Osteocyte (in vitro differentiated cells): ENCODE results near the gene ACTN1. TPM values are rescaled to one million over a fixed set of nuclear protein-coding genes. Genes with fewer than 3 reads are reported as not detected.

Experiments used
- DNase-seq: peaks from one replicate; pipeline ENCODE4 v3.0.0; 2021; ENCODE audit warnings: mixed read lengths; ENCODE audit not compliant: unreplicated experiment; ENCODE audit errors: extremely low spot score
- H3K27ac Mint-ChIP-seq: one replicate; pipeline ENCODE4 v1.8.0; 2021; ENCODE audit warnings: mild to moderate bottlenecking, mixed read lengths; ENCODE audit not compliant: unreplicated experiment
- H3K27me3 Mint-ChIP-seq: one replicate; pipeline ENCODE4 v1.8.0; 2021; ENCODE audit warnings: mixed read lengths; ENCODE audit not compliant: unreplicated experiment
- H3K36me3 Mint-ChIP-seq: one replicate; pipeline ENCODE4 v1.8.0; 2021; ENCODE audit warnings: mixed read lengths; ENCODE audit not compliant: unreplicated experiment
- H3K4me1 Mint-ChIP-seq: one replicate; pipeline ENCODE4 v1.8.0; 2021; ENCODE audit warnings: mixed read lengths; ENCODE audit not compliant: unreplicated experiment
- H3K4me3 Mint-ChIP-seq: one replicate; pipeline ENCODE4 v1.8.0; 2021; ENCODE audit warnings: mild to moderate bottlenecking, moderate library complexity, mixed read lengths; ENCODE audit not compliant: unreplicated experiment
- H3K9me3 Mint-ChIP-seq: one replicate; pipeline ENCODE4 v1.8.0; 2021; ENCODE audit warnings: mixed read lengths; ENCODE audit not compliant: unreplicated experiment
- total RNA-seq: library from RNA; stranded (reverse); gene quantifications from 2 replicates; pipeline ENCODE4 v1.2.1, GENCODE V29; 2021
- TF ChIP-seq, protein P1 (sequence below): fragments of 200-600 bp; sonication (generic); IDR thresholded peaks from 2 replicates; pipeline ENCODE4 v1.5.0; 2021; ENCODE audit warnings: antibody characterized with exemption, mild to moderate bottlenecking, moderate library complexity

The ACTN1 gene
- total RNA-seq, 1 donor from 2014 or later, result 380 TPM

DNA sequence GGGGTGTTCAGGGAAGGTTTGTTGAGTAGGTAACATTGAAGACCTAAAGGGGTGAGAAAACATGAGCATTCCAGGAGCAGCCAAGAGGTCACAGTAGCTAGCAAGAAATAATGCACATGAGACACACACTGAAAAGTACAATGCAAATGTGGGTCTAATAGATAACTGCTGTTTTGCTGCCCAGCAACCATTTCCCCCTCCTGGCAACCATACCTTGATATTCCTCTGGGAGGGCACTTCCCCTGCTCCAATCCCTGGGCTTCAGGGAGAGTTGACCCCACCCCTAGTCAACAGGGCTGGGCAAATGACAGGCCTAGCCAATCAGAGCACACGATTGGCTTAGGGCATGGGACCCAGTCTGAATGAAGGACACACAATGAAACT, 8.5 kb upstream of the ACTN1 start:
- TF ChIP-seq, protein P1, sequence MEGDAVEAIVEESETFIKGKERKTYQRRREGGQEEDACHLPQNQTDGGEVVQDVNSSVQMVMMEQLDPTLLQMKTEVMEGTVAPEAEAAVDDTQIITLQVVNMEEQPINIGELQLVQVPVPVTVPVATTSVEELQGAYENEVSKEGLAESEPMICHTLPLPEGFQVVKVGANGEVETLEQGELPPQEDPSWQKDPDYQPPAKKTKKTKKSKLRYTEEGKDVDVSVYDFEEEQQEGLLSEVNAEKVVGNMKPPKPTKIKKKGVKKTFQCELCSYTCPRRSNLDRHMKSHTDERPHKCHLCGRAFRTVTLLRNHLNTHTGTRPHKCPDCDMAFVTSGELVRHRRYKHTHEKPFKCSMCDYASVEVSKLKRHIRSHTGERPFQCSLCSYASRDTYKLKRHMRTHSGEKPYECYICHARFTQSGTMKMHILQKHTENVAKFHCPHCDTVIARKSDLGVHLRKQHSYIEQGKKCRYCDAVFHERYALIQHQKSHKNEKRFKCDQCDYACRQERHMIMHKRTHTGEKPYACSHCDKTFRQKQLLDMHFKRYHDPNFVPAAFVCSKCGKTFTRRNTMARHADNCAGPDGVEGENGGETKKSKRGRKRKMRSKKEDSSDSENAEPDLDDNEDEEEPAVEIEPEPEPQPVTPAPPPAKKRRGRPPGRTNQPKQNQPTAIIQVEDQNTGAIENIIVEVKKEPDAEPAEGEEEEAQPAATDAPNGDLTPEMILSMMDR, result no peak
- no peak for DNase-seq
- Mint-ChIP-seq H3K9me3 (no peaks in the 10 kb centered on the region), H3K27me3 (no peaks in the 10 kb centered on the region), H3K4me3 (no peak overlapping the region), H3K36me3 (no peaks in the 10 kb centered on the region), H3K27ac (no peak overlapping the region), H3K4me1 (peaks cover 4% of the 10 kb centered on the region)

GRCh38 chr14:68986926-68987652, 8.0 kb upstream of the ACTN1 start:
- Mint-ChIP-seq H3K4me1 (peaks cover 6% of the 10 kb centered on the region), H3K36me3 (no peaks in the 10 kb centered on the region), H3K4me3 (no peak overlapping the region), H3K9me3 (no peaks in the 10 kb centered on the region), H3K27ac (no peak overlapping the region), H3K27me3 (no peaks in the 10 kb centered on the region)
- no peak for DNase-seq
- TF ChIP-seq, protein P1, result no peak

- Mint-ChIP-seq H3K4me3 (no peak overlapping the region), H3K27ac (no peak overlapping the region)
- TF ChIP-seq, protein P1, result no peak
Observed at GRCh38 chr14:68986225-68986624, 7.1 kb upstream of the ACTN1 start.

DNA sequence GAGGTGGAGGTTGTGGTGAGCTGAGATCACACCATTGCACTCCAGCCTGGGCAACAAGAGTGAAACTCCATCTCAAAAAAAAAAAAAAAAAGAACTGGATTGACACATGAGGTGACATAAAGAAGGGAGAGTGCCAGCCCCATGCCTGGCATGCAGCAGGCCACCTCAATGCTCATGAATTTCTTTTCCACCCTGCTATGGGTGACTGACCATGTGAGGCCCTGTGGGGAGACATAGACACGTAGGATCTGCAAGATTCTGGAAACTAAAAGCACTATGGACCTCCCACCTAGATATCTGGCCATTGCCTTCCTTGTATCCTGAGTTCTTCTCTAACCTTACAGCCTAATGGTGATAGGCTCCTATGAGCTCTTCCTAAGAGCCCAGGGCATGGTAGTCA, 5.6 kb upstream of the ACTN1 start:
- no peak overlapping the region for H3K4me3 Mint-ChIP-seq
- no peak overlapping the region for H3K27ac Mint-ChIP-seq
- H3K9me3 Mint-ChIP-seq, result no peaks in the 10 kb centered on the region
- H3K27me3 Mint-ChIP-seq, result no peaks in the 10 kb centered on the region
- no peak for DNase-seq
- TF ChIP-seq, protein P1, result no peak
- H3K4me1 Mint-ChIP-seq, result peaks cover 25% of the 10 kb centered on the region
- H3K36me3 Mint-ChIP-seq, result no peaks in the 10 kb centered on the region

More at GRCh38 chr14:68986225-68986624, 7.1 kb upstream of the ACTN1 start:
- DNase-seq, result no peak
- Mint-ChIP-seq H3K4me1 (peaks cover 14% of the 10 kb centered on the region), H3K36me3 (no peaks in the 10 kb centered on the region), H3K27me3 (no peaks in the 10 kb centered on the region), H3K9me3 (no peaks in the 10 kb centered on the region)

DNA sequence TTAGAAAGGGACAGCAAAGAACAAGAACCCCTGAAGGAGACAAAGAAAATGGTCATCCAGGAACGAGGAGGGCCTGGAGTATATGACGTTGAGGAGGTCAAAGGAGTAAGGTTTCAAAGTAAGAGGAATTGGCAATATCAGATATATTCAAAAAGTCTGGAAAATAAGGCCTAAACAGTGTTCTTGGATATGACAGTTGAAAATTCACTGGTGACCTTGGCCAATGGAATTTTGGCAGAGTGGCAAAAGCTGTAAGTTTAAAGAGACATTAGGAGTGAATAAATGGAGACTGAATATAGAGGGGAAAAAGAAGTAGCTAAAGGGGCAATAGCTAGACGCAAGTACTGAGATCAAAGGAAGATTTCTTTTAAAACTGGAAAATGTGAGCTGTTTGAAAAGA, 4.1 kb upstream of the ACTN1 start:
- no peaks in the 10 kb centered on the region for H3K36me3 Mint-ChIP-seq
- TF ChIP-seq, protein P1, result no peak
- peaks cover 25% of the 10 kb centered on the region for H3K4me1 Mint-ChIP-seq
- H3K27ac Mint-ChIP-seq, result no peak overlapping the region
- DNase-seq, result no peak
- no peak overlapping the region for H3K4me3 Mint-ChIP-seq
- no peaks in the 10 kb centered on the region for H3K27me3 Mint-ChIP-seq
- H3K9me3 Mint-ChIP-seq, result no peaks in the 10 kb centered on the region
